A375 (cell line): Measurements from ENCODE around the gene MAPK4. TPM values are rescaled to one million over a fixed set of nuclear protein-coding genes. Genes with fewer than 3 reads are reported as not detected.

Experiments
- total RNA-seq: library from RNA; depleted of rRNA; stranded (reverse); fragments of >200 nt; shearing (Covaris generic); gene quantifications from 2 replicates; pipeline ENCODE4 v1.2.3, GENCODE V29; 2014; rRNA removed

MAPK4 gene
- 0.26 TPM in 1 of 2 replicates, not detected in the other for total RNA-seq

DNA sequence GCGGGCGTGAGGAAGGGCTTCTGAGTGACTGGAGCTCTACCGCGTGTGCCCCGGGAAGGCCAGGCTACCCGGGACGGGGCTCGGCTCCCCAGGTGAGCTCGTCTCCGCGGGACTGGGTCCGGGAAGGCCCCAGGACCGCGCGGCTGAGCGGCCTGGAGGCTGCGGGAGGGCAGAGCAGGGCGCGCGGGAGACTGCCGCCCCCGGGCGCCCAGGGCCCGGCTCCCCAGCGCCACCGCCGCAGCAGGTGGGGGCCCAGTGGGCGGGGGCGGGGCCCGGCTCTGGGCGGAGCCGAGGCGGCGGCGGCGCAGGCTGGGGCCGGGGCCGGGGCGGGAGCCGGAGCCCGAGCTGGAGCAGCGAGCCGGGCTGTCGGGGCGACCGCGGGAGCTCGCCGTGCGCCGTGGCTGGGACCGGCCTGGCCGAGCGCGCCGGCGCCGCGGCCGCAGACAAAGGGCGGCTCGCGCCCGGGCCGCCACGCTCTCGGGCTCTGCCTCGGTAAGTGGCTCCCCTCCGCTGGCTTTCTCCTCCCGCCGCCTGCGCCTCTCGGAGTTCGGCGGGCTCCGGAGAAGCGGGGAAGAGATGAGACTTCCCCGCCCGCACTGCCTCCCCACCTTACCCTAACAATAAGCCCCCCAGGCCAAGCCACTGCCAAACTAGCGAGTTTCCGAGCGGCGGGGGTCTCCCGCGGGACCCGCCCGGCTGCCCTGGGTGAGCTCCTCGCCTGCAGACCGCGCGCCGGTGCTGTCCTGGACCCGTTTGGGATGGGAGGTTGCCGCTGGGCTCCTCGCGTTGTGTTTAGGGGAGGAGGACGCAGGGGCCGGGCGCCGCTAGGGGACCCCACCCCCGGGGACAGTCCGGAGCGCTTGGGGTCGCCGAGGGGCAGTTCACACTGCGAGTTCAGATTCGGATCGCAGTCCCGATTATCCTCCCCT is at the start of gene MAPK4:
Gene MAPK4 (plus strand): TSS at position 336 of the 929 bp plus-strand sequence. CDS start 103,872 bp downstream, outside the sequence.

Other genes starting within 250 kb of the MAPK4 start
- 21.3 and 25.2 TPM in 2 replicates for gene SKA1, start 185.0 kb upstream of the MAPK4 start, total RNA-seq